HG03469 (cell line): ENCODE results near the gene PRKRIP1.
A peak's percentile ranks its signal among the peaks of the same experiment; 100 is the strongest.
"Not testable (repeated sequence)": the region's sequence is repeated elsewhere in the genome, so short reads cannot be mapped to it uniquely, and the experiment has no call there.

Source experiments
- ATAC-seq: cut with Tn5 transposase; IDR thresholded peaks from one replicate; pipeline ENCODE4 v1.9.1; 2021; ENCODE audit warnings: mild to moderate bottlenecking, moderate library complexity, moderate number of reproducible peaks; ENCODE audit not compliant: unreplicated experiment

PRKRIP1 gene

GRCh38 chr7:102429141-102429899 lies 33.2 kb downstream of the PRKRIP1 start:
- ATAC-seq = no peak

DNA sequence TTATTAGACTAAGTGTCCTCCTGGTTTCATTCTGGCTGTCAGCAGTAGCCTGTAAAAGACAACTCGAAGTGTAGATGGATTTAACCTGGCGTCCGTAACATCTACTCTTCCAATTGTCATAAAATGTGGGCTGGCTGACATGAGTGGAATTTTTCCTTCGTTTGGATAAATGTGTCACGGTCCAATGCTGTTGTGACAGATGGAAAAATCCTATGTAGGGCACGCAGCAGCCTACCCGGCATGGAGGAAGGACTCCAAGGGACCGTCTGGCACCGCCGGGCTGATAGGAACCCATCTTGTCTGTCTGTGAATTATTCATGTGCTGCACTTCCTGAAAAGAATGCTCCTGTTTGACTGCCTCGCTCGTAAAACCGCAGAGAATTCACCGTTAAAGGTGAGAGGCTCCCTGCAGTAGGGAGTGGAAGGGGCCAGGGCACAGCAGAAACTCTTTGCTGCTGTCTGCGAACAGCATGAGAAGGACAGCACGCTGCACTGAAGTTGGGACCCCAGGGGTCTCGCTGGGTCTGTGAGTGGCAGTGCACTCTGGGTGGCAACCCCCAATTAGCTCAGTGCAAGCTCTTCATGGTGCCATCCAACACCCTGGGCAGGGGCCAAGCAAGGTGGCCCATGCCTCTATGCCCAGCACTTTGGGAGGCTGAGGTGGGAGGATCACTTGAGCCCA lies 35.6 kb downstream of the PRKRIP1 start:
- no peak for ATAC-seq

DNA sequence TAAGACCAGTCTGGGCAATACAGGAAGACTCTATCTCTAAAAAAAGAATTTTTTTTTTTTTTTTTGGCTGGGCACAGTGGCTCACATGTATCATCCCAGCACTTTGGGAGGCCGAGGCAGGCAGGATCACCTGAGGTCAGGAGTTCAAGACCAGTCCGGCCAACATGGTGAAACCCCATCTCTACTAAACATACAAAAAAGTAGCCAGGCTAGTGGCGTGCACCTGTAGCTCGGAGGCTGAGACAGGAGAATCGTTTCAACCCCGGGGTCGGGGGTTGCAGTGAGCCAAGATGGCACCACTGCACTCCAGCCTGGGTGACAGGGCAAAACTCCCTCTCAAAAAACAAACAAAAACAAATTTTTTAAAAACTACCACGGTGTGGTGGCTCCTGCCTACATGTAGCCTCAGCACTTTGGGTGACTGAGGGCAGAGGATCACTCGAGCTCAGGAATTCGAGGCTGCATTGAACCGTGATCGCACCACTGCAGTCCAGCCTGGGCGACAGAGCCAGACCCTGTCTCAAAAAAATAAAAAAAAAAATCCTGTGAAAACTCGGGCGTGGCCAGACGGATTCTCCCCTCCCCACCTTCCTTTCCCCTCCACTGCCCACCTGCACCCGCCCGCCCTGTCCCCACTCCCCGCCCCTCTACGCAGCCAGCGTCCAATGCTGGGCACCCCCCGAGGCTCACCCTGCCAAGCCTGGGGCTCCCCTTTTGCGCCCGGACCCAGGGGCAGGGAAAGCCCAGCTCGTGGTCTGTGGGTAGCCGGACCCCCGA lies 36.5 kb downstream of the PRKRIP1 start:
- ATAC-seq = no peak

DNA sequence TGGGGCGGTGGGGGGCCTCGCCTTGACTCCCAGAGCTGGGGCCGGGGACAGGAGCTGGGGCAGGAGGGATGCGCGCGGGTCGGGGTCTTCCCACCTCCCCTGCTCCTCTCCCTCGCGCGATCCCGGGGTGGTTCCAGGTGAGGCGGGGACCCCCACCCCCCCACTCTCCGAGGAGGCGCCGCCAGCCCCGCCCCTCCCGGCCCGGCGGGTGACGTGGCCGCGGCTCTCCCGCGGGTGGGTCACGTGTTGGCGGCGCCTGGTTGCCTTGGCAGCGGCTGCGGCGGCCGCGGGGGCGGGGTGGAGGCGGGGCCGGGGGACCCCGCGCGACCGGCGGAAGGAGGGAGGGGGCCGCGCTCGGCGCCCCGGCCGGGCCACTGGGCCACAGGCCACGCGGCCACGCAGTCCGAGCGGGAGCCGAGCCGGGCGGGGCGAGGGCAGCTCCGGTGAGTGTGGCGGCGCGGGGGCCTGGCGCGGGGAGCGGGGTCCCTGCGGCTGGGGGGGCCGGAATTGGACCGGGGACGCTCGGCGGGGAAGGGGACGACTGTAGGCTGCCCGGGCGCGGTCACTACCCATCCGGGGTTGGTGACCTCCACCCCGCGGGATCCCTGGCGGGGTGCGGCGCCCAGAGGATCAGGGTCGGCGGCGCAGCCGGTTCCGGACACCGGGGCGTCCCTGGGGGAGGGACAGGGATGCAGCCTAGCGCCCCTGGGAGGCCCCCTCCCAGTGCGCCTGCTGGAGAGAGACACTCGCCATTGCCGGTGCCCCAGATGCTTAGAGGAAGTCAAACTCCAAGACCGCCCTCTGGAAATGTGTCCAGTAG lies 37.3 kb downstream of the PRKRIP1 start, which contains the start of gene ORAI2:
ORAI2 (plus strand) TSS at position 357 of the 820 bp plus-strand sequence. CDS start 5,382 bp downstream, outside the sequence.
- no peak for ATAC-seq

- no peak for ATAC-seq
Observed at GRCh38 chr7:102434039-102434486, 37.9 kb downstream of the PRKRIP1 start.

DNA sequence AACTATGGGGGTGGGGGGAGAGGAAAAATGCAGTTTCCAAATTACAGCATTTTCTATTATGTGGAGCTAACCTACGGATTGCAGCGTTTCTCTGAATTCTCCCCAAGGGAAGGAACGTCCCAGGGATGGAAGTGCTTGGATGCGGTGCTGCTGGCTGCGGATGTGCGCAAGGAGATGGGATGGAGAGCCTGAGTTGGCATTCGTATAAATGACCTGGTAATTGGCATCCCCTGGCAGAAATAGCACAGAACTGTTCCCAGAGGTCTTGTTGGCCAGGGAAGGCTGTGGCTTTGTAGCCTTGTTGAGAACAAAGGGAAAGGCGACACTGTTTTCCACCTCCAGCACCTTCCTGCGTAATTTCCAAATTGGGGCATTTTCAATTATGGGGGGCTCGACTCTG lies 40.0 kb downstream of the PRKRIP1 start:
- no peak for ATAC-seq

DNA sequence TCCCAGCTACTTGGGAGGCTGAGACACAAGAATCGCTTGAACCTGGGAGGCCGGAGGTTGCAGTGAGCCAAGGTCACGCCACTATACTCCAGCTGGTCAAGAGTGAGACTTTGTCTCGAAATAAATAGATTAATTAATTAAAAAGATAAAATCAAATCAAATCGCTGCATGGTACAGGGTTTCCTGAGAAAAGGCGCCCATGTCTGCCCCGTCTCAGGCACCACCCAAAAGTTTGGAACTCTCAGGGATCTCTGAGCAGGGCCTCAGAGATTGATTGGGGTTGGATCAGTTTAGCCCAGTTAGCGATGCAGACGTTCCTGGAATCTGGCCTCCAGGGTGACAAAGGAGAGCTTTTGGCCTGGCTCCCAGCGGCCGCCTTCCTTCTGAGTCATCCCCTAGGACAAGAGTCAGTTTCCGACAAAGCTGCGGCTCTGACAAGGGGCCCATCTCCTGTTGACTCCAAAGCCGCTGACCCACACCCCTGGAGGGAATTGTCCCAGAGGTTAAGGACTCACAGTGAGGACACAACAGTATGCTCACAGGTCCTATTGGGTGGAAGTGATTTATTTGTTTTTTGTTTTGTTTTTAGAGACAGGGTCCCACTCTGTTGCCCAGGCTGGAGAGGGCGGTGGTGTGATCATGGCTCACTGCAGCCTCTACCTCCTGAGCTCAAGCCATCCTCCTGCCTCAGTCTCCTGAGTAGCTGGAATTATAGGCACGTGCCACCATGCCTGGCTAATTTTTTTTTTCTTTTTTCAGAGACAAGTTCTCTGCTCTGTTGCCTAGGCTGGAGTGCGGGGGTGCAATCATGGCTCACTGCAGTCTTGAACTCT lies 44.0 kb downstream of the PRKRIP1 start:
- no peak for ATAC-seq

DNA sequence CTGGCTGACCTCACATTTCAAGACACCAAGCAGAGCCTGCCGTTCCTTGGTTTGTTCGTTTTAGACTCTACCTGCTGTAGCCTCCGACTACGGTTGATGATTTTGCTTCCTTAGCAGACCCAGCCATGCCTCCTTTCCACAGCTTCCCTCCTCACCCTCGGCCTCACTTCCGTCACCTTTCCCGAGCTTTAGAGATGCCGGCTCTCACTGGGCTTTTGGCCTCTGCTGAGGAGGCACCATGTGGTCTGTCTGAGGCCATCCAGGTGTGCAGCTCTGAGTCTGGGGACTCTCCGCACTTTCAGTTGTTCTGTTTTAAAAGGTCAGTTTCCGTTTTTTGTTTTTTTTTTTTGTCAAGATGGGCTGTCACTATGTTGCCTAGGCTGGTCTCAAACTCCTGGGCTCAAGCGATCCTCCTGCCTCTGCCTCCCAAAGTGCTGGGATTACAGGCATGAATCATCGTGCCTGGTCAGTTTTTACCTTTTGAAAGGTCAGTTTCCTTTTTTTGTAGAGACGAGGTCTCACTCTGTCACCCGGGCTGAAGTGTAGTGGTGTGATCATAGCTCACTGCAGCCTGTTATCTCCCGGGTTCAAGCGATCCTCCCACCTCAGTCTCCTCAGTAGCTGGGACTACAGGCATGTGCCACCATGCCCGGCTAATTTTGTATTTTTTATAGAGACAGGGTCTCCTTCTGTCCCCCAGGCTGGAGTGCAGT lies 49.0 kb downstream of the PRKRIP1 start:
- peak; percentile 23 for ATAC-seq

DNA sequence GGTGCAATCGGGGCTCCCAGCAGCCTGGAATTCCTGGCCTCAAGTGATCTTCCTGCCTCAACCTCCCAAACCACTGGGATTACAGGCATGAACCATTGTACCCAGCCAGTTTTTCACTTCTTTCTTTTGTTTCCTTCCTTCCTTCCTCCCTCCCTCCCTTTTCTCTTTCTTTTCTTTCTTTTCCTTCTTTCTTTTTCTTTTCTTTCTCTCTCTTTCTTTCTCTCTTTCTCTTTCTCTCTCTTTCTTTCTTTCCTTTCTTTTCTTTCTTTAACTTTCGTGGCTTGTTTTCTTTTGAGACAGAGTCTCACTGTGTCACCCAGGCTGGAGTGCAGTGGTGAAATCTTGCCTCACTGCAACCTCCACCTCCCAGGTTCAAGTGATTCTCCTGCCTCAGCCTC lies 49.5 kb downstream of the PRKRIP1 start:
- ATAC-seq = no peak

- no peak for ATAC-seq
Observed at GRCh38 chr7:102446387-102447156, 50.4 kb downstream of the PRKRIP1 start.

DNA sequence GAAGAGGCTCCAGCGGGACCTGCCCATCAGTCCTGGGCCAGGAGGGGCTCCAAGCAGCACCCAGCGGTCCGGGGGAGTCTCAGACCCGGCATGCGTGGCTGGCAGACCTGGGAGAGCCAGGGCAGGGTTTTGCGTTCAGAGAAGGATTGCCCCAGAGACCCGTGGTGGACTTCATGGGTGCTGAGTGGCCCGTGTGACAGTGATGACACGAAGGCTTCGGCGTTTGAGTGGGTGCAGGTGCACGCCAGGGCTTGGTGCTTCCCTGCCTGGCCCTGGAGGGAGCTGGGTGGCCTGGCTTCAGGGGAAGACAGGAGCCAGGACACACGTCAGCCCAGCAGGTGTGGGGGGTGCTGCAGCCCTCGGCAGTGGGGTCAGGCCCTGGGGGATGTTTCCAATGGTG lies 51.1 kb downstream of the PRKRIP1 start:
- ATAC-seq = no peak

- no peak for ATAC-seq
Observed at GRCh38 chr7:102449136-102449535, 53.0 kb downstream of the PRKRIP1 start.

- no peak for ATAC-seq
Observed at GRCh38 chr7:102450242-102450641, 54.1 kb downstream of the PRKRIP1 start.

GRCh38 chr7:102451371-102452054 lies 55.4 kb downstream of the PRKRIP1 start:
- no peak for ATAC-seq

GRCh38 chr7:102452451-102452850 lies 56.3 kb downstream of the PRKRIP1 start:
- ATAC-seq = no peak

DNA sequence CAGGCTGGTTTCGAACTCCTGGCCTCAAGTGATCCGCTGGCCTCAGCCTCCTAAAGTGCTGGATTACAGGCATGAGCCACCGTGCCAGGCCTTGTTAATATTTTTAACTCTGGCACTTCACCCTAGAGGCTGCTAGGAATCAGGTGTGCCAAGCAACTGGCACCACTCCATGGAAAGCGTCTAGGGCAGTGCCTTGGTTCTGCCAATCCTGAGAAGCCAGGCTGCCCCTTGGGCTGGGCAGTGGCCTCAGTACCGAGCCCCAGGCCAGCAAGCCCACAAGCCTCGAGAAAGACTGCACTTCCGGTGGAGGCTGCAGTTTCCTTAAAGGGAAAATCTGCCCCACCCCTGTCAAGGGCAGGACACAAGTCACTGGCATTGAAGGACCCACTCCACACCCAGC lies 57.2 kb downstream of the PRKRIP1 start:
- ATAC-seq = no peak

DNA sequence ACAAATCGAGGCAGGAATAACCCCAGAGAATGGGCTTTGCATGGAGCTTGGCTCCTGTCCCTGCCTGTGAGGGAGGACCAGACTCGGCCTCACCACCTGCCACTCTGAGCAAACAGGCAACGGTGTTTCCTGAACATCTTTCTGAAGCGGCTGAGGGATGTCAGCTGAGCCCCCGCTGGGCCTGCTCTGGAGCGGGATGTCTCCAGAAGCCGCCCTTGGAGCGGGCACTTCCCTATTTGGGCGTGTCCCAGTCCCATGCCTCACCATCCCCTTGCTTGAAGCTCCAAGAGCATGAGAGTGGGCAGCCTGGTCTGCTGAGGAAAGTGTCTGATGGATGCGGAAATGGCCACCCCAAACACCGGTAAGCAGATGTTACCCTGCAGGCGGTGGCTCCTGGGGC lies 58.3 kb downstream of the PRKRIP1 start:
- no peak for ATAC-seq

DNA sequence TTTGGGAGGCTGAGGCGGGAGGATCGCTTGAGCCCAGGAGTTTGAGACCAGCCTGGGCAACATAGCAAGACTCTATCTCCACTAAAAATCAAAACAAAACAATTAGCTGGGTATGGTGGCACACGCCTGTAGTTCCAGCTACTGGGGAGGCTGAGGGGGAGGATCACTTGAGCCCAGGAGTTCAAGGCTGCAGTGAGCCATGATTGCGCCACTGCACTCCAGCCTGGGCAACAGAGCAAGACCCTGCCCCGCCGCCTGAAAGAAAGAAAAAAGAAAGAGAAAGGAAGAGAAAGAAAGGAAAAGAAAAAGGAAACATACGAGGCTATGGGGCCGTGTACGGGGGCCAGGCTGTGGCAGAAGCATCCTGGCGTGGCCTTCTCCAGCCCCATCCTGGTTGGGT lies 58.8 kb downstream of the PRKRIP1 start:
- ATAC-seq = not testable (repeated sequence)
